Esophagus squamous epithelium (tissue), 5 donors: ENCODE measurements around the gene COMT. TPM values are rescaled to one million over a fixed set of nuclear protein-coding genes. Genes with fewer than 3 reads are reported as not detected.
A peak's percentile ranks its signal among the peaks of the same experiment; 100 is the strongest.

ENCODE experiments used
- DNase-seq: peaks from one replicate; lab custom pipeline; 2025; lab: John Stamatoyannopoulos, UW
- H3K27ac ChIP-seq, 4 donors: fragments of 200-600 bp; sonication (generic); one replicate each; pipeline ENCODE4 v1.5.1; 2016 to 2019; ENCODE audit warnings: mild to moderate bottlenecking in 1 of 4
- H3K27me3 ChIP-seq, 4 donors: fragments of 200-600 bp; sonication (generic); 1 replicate in 3 of 4; 2 replicates in 1 of 4; pipeline versions ENCODE4 v1.5.1 to v1.6.0; 2017 to 2021; ENCODE audit warnings: antibody characterized with exemption in 1 of 4
- H3K36me3 ChIP-seq, 3 donors: fragments of 200-600 bp; sonication (generic); one replicate each; pipeline ENCODE4 v1.5.1; 2016 to 2019
- H3K4me1 ChIP-seq, 3 donors: fragments of 200-600 bp; sonication (generic); one replicate each; pipeline ENCODE4 v1.5.1; 2017 to 2019
- H3K4me3 ChIP-seq, 4 donors: fragments of 200-600 bp; sonication (generic); 1 replicate in 3 of 4; 2 replicates in 1 of 4; pipeline ENCODE4 v1.5.1; 2016 to 2019; ENCODE audit warnings: mild to moderate bottlenecking in 2 of 4, moderate library complexity in 1 of 4
- H3K9me3 ChIP-seq, 3 donors: fragments of 200-600 bp; sonication (generic); one replicate each; pipeline ENCODE4 v1.5.1; 2016 to 2019
- POLR2A ChIP-seq, 4 donors: fragments of 450-650 bp; IDR thresholded peaks; one replicate each; pipeline ENCODE4 v1.6.1; 2017; ENCODE audit warnings: antibody characterized with exemption in 4 of 4, mild to moderate bottlenecking in 4 of 4, moderate library complexity in 3 of 4
- WGBS, 2 donors: methylation state at CpG; one replicate each; pipeline ENCODE4 v1.1.5; 2018; 5-methylcytosine and 5-hydroxymethylcytosine counted together
- intact Hi-C: fragments of 100-400 bp; cut with DNase I; formaldehyde crosslinking; loops from one replicate; pipeline ENCODE4 v1.15.0; 2022
- total RNA-seq, 4 donors: library from RNA; depleted of rRNA; stranded (reverse); fragments of >200 nt; gene quantifications; one replicate each; pipeline ENCODE4 v1.1.0, GENCODE V29; 2016
- TF ChIP-seq, protein P1 (sequence below), 6 experiments: fragments of 450-650 bp in 4 of 6; fragments of 200-600 bp in 2 of 6; sonication (generic) in 2 of 6; IDR thresholded peaks; one replicate each; pipeline ENCODE4 v1.5.1; 2016 to 2019; ENCODE audit warnings: antibody characterized with exemption in 6 of 6, mild to moderate bottlenecking in 4 of 6, moderate library complexity in 4 of 6
- donor health status: DM: yes; HTN: yes; CAD: no.

The COMT gene
- total RNA-seq, 4 donors from 2014 or later, result 210 to 422 (median 234) TPM

DNA sequence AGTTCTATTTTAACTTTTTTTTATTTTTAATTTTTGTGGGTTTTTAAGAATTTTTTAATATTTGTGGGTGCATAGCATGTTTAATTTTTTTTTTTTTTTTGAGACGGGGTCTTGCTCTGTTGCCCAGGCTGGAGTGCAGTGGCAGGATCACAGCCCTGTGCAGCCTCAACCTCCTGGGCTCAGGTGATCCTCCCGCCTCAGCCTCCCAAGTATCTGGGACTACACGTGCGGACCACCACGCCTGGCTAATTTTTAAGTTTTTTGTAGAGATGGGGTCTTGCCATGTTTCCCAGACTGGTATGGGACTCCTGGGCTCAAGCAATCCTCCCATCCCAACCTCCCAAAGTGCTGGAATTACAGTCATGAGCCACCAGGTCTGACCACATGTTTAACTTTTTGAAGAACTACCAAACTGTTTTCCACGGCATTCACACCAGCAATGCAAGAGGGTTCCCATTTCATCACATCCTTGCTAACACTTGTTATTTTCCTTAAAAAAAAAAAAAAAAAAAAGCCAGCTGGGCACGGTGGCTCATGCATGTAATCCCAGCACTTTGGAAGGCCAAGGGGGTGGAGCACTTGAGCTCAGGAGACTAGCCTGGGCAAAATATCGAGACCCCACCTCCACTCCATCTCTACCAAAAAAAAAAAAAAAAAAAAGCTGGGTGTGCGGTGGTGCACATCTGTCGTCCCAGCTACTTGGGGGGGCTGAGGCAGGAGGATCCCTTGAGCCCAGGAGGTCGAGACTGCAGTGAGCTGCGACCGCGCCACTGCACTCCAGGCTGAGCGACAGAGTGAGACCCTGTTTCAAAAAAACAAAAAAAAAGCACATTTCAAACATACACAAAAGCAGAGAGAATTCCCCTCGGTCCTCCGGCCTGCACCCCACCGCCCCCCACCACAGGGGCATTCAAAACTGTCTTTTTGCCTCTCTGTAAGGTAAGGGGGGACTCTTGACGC is 16.8 kb downstream of the COMT start:
- peak overlapping the region in 3 of 4 donors; percentile 38 to 60 (median 39) for H3K4me3 ChIP-seq
- peak overlapping the region; percentile 50 to 79 (median 64) for H3K27ac ChIP-seq
- TF ChIP-seq POLR2A (IDR thresholded peaks at IDR 0.05), result no peak
- TF ChIP-seq, protein P1, sequence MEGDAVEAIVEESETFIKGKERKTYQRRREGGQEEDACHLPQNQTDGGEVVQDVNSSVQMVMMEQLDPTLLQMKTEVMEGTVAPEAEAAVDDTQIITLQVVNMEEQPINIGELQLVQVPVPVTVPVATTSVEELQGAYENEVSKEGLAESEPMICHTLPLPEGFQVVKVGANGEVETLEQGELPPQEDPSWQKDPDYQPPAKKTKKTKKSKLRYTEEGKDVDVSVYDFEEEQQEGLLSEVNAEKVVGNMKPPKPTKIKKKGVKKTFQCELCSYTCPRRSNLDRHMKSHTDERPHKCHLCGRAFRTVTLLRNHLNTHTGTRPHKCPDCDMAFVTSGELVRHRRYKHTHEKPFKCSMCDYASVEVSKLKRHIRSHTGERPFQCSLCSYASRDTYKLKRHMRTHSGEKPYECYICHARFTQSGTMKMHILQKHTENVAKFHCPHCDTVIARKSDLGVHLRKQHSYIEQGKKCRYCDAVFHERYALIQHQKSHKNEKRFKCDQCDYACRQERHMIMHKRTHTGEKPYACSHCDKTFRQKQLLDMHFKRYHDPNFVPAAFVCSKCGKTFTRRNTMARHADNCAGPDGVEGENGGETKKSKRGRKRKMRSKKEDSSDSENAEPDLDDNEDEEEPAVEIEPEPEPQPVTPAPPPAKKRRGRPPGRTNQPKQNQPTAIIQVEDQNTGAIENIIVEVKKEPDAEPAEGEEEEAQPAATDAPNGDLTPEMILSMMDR (IDR thresholded peaks at IDR 0.05), result no peak
- no peaks in the 10 kb centered on the region for H3K9me3 ChIP-seq
- peaks cover 29 to 81% (median 48%) of the 10 kb centered on the region in 3 donors for H3K4me1 ChIP-seq
- H3K36me3 ChIP-seq, result no peaks in the 10 kb centered on the region
- DNase-seq, result no peak
- WGBS, 2 donors, result 54 to 64% methylated on average over 16 to 17 of the region's 19 CpGs
- no peaks in the 10 kb centered on the region for H3K27me3 ChIP-seq
- intact Hi-C loops, result no loop called here

DNA sequence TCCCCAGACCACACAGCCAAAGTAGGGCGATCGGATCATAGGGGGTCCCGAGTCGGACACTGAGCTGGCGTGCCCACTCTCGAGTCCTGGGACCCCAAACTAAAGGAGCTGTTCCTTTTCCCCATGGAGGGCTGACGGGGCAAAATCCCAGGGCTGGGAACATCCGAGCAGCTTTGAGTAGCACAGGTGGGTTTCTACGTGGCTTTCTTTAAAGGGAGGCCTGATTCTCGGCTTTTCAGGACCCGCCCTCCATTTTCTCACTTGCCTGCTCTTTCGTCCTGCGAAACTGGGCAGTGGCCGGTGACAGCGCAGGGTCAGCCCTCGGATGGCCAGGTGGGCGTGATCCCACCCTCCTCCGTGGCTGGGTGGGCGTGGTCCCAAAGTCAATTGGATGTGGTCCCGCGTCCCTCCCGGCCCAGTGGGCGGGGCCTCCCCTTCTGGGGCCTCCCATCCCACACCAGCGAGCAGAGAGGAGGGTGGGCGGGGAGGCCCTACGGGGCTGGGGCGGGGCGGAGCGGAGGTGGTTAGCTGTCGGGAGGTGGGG is 17.5 kb downstream of the COMT start:
- no peak for DNase-seq
- Histone ChIP-seq H3K36me3 (peaks cover 0 to 7% (median 4%) of the 10 kb centered on the region in 3 donors), H3K27ac (peak overlapping the region; percentile 50 to 79 (median 64)), H3K9me3 (no peaks in the 10 kb centered on the region), H3K4me1 (peaks cover 28 to 81% (median 43%) of the 10 kb centered on the region in 3 donors), H3K27me3 (no peaks in the 10 kb centered on the region), H3K4me3 (peak overlapping the region; percentile 4 to 60 (median 38))
- 14 to 16% methylated on average over 10 to 12 of the region's 30 CpGs for WGBS, 2 donors
- intact Hi-C loops, result no loop called here
- TF ChIP-seq, protein P1 (IDR thresholded peaks at IDR 0.05), result no peak
- no peak for TF ChIP-seq POLR2A (IDR thresholded peaks at IDR 0.05)

DNA sequence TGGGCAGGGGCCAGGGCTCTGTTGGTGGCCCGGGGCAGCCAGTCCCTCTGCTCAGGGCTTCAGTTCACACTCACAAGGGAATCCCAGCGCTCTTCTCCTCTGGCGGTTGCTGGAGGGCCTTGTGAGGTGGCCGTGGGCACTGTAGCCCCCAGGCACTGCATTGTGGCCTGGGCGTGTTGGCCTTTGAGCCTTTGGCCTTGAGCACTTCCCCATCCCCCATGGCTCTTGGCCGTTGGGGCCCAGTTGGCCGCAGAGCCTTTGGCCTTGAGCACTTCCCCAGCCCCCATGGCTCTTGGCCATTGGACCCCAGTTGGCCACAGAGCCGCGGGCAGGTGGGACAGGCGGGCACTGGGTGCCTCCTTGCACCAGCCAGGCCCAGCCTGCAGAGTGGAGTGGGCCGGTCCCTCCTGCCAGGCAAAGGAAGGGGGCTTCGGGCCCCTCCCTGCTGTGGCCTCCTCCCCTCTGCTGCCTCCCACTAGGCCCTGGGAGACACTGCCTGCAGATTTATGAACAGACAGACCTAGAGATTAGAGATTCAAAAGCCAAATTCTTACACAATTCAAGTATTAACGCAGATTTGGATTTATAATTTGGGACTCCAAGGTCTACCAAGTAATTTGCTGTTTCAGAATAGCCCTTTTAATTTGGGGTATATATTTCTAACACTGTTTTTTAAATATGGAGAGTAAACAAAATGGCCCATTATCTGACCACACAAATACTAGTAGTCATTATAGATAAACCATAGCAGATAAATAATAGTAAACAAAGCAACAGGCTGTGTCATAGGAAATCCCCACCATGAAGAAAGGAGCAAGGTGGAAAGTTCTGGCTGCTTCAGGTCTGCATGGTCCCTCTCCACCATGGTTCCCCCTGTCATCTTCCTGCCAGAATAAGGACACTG is 18.3 kb downstream of the COMT start:
- Histone ChIP-seq H3K9me3 (no peaks in the 10 kb centered on the region), H3K27ac (peak overlapping the region; percentile 50 to 79 (median 64)), H3K4me1 (peaks cover 32 to 83% (median 43%) of the 10 kb centered on the region in 3 donors), H3K4me3 (peak overlapping the region; percentile 4 to 60 (median 38)), H3K36me3 (peaks cover 0 to 14% (median 12%) of the 10 kb centered on the region in 3 donors), H3K27me3 (no peaks in the 10 kb centered on the region)
- TF ChIP-seq POLR2A (IDR thresholded peaks at IDR 0.05), result no peak
- TF ChIP-seq, protein P1 (IDR thresholded peaks at IDR 0.05), result no peak
- no peak for DNase-seq
- 27 to 59% methylated on average over 1 to 7 of the region's 13 CpGs for WGBS, 2 donors
- intact Hi-C loops, result loop anchor here (5.0 kb wide), 1 partner anchor 62 kb away; the partner anchor contains the start of gene TANGO2

DNA sequence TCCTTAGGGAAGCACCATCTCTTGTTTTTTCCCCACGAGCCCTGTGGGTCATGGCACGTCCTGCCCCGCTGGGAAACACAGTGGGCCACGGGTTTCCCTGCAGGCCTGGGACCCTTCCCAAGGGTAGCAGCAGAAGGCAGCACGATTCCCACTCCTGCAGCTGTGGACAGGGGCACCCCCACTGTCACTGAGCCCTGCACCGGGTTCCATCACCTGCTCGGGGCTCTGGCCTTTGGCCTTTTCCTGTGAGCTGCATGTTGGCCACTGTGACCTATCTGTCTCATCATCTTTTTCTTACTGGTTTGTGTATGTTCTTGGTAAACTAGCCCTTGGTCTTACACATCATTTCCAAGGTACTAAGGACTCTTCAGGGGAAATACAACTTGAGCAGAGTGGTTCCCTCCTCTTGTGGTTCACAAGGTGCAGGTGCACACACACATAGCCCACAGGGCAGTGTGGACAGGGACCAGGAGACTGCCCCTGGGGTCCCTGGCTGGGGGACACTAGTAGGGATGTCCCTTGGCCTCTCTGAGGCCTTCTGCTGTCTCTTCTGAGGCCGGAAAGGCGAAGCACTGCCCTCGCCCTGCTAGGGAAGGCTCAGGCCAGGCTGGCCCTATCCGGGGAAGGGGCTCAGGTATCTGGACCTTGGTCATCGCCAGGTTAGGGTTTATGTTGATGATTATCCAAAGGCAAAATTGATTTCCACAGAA is 19.1 kb downstream of the COMT start:
- Histone ChIP-seq H3K27ac (peak overlapping the region in 1 of 4 donors; percentile 71), H3K9me3 (no peaks in the 10 kb centered on the region), H3K27me3 (no peaks in the 10 kb centered on the region), H3K36me3 (peaks cover 0 to 22% (median 14%) of the 10 kb centered on the region in 3 donors), H3K4me1 (peaks cover 29 to 83% (median 37%) of the 10 kb centered on the region in 3 donors), H3K4me3 (no peak overlapping the region)
- 79 to 82% methylated on average over 7 to 9 of the region's 12 CpGs for WGBS, 2 donors
- no peak for DNase-seq
- intact Hi-C loops, result loop anchor here (5.0 kb wide), 1 partner anchor 62 kb away; the partner anchor contains the start of gene TANGO2
- TF ChIP-seq POLR2A (IDR thresholded peaks at IDR 0.05), result no peak
- TF ChIP-seq, protein P1 (IDR thresholded peaks at IDR 0.05), result no peak
